Loucy (cell line): Measurements from ENCODE around the gene KLF15.

Experiments
- CTCF ChIP-seq: fragments of 200-600 bp; sonication (generic); conservative IDR thresholded peaks from 2 replicates; pipeline ENCODE4 v1.5.1; 2014; ENCODE audit warnings: mild to moderate bottlenecking, antibody characterized with exemption, low read length
- EZH2phosphoT487 ChIP-seq: fragments of 200-600 bp; IDR thresholded peaks from 2 replicates; pipeline ENCODE4 v1.6.1; 2018; ENCODE audit warnings: antibody characterized with exemption, mild to moderate bottlenecking, moderate library complexity, borderline replicate concordance

- TF ChIP-seq CTCF, result no peak
- no peak for TF ChIP-seq EZH2phosphoT487
Measured at GRCh38 chr3:126352476-126353454, 4.4 kb downstream of the KLF15 start.
